Measurements from ENCODE around the gene PALLD.

PALLD gene

DNA sequence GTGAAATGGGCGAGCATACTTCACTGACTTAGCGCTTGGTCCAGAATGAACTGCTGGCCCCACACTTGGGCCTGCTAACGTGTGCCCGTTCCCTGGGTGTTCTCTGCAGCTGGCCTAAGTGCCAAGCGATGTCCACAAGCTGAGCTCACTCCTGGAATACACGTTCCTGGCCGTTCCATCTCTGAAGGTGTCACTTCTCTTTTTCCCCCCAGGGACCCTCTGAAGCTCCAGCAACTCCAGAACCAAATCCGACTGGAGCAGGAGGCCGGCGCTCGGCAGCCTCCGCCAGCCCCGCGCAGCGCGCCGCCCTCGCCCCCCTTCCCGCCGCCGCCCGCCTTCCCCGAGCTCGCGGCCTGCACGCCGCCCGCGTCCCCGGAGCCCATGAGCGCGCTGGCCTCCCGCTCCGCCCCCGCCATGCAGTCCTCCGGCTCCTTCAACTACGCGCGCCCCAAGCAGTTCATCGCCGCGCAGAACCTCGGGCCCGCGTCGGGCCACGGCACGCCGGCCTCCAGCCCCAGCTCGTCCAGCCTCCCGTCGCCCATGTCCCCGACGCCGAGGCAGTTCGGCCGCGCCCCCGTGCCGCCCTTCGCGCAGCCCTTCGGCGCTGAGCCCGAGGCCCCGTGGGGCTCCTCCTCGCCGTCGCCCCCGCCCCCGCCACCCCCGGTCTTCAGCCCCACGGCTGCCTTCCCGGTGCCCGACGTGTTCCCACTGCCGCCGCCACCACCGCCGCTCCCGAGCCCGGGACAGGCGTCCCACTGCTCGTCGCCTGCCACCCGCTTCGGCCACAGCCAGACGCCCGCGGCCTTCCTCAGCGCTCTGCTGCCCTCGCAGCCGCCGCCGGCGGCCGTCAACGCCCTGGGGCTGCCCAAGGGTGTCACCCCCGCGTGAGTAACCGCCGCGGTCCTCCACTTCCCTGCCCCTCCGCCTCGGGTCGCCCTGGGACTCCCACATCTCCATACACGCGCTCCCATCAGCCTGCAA is 380.9 kb downstream of the PALLD start:
- DNase-seq (ENCODE audit: low spot score) = no peak

- DNase-seq (ENCODE audit: low spot score) = no peak
These were observed 381.8 kb downstream of the PALLD start for GRCh38 chr4:168878623-168879022.

DNA sequence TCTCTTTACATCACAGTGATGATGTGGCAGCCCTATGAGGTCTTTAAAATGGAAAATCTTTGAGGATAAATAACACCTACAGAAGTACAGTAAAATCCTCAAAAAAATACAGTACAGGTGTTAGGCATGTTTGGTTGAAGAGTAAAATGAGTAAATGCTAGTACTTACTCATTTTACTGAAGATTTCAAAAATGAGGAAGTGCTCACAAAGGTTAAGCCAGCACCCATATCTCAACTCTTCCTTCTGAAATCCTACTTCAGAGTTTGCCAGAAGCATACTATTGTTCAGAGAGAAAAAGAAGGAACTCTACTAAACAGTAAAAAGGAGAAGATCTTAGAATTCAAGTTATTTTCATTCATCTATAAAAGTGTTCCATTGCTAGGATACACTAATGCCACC is 382.3 kb downstream of the PALLD start:
- no peak for DNase-seq (ENCODE audit: low spot score)

DNA sequence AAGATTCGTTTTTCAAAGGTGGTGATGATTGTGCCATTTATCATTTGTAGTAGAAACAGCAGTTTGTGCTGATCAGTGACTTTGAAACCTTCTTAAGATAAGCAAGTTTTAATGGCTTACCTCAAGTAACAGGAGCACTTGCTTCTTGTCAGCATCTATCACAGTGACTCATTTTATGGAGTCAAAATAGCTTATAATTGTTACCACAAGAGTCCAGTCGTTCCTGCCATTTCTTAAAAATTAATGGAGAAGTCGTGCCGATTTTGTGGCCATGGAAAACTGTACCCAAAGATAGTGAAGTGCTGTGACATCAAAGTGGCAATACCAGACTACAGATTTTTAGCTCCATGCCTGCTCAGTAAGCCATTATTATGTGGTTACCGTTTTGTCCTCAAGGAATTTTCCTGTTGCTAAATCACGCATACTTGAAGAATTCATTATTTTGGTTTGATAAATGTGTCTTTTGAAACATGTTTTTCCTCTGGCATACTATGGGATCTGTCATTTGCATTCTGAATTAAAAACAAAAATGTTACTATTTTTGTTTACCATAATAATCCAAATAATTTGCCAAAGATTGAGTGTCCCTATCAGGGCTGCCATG is 383.3 kb downstream of the PALLD start:
- DNase-seq (ENCODE audit: low spot score) = no peak

- DNase-seq (ENCODE audit: low spot score) = no peak
These were observed 384.2 kb downstream of the PALLD start for GRCh38 chr4:168880811-168881595.

GRCh38 chr4:168881781-168882420 is 385.0 kb downstream of the PALLD start:
- no peak for DNase-seq (ENCODE audit: low spot score)

DNA sequence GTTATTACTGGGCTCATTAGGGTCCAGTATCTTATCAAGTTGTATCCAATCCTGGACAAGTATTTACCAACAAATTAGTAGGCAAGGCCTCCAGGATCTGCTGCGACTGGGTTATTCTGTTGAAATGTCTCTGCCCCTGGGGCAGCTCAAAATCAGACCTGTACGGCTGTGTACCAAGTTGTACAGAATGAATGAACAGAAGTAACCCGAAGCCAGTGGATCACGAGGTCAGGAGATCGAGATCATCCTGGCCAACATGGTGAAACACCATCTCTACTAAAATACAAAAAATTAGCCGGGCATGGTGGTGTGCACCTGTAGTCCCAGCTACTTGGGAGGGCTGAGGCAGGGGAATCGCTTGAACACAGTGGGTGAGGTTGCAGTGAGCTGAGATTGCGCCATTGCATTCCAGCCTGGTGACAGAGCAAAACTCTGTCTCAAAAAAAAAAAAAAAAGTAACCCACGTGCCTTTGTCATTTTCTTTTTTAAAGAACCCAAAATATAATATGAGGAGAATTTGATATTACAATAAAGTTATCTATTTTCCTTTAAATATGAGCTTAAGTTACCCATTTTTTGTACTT is 385.9 kb downstream of the PALLD start:
- DNase-seq (ENCODE audit: low spot score) = no peak

- no peak for DNase-seq (ENCODE audit: low spot score)
These were observed 386.7 kb downstream of the PALLD start for GRCh38 chr4:168883513-168883912.

- DNase-seq (ENCODE audit: low spot score) = no peak
These were observed 387.6 kb downstream of the PALLD start for GRCh38 chr4:168884251-168885124.

DNA sequence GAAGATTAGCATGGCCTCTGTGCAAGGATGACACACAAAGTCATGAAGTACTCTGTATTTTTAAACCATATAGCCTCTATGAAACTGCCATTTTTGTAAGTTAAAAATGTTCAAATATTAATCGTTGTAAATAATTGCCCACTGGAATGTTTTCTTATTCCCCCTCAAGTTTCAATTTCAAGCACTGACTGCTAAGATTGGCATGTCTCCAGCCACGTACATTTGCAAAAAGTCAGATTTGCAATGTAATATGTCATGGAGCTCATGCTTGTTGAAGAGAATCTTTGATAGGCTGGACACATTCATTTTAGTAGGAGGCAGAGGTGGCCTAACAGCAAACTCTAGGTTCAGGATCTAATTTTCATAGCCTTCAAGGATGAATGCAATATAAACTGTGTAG is 388.5 kb downstream of the PALLD start:
- DNase-seq (ENCODE audit: low spot score) = no peak

DNA sequence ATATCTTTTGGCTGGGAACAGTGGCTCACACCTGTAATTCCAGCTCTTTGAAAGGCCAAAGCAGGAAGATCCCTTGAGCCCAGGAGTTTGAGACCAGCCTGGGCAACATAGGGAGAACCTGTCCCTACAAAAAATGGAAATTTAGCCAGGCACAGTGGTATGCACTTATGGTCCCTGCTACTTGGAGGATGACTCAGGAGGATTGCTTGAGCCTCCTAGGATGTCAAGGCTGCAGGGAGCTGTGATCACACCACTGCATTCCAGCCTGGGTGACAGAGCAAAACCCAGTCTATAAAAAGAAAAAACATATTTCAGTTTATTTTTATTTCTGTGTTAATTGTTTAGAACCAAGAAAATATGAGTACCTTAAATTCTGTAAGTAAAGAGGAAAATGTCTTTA is 389.5 kb downstream of the PALLD start:
- DNase-seq (ENCODE audit: low spot score) = no peak

GRCh38 chr4:168887809-168888208 is 391.0 kb downstream of the PALLD start:
- DNase-seq (ENCODE audit: low spot score) = no peak

GRCh38 chr4:168888715-168889215 is 391.9 kb downstream of the PALLD start:
- DNase-seq (ENCODE audit: low spot score) = no peak

DNA sequence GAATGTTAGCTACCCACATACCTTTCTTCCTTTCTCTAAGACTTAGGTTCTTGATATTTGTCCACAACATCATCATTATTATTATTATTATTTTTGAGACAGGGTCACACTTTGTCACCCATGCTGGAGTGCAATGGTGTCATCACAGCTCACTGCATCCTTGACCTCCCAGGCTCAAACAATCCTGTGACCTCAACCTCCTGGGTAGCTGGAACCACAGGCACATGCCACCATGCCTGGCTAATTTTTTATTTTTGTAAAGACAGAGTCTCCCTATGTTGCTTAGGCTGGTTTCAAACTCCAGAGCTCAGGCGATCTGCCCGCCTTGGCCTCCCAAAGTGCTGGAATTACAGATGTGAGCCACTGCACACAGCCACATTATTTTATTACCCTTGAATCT is 394.2 kb downstream of the PALLD start:
- no peak for DNase-seq (ENCODE audit: low spot score)

GRCh38 chr4:168891688-168892087 is 394.8 kb downstream of the PALLD start:
- DNase-seq (ENCODE audit: low spot score) = no peak

- no peak for DNase-seq (ENCODE audit: low spot score)
These were observed 395.6 kb downstream of the PALLD start for GRCh38 chr4:168892475-168892874.

DNA sequence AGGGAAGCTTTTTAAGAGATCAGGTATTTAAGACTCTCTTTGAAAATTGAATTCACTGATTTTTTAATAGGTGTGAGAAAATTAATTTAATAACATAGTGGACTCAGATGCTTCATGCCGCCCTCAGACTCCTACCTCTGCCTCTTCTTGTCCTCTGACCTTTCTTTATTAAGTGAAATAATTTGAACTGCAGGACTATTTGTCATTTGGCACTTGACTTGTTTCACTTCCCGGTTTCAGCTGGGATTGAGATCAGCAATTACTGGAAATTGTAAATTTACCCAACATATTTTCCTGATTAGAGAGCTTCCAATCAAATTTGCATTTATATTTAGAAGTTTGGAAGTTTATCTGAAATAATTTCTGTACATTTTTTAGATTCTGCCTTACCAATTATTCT is 396.4 kb downstream of the PALLD start:
- no peak for DNase-seq (ENCODE audit: low spot score)

GRCh38 chr4:168893807-168894206 is 397.0 kb downstream of the PALLD start:
- DNase-seq (ENCODE audit: low spot score) = no peak

- no peak for DNase-seq (ENCODE audit: low spot score)
These were observed 403.2 kb downstream of the PALLD start for GRCh38 chr4:168900080-168900479.

- no peak for DNase-seq (ENCODE audit: low spot score)
These were observed 410.4 kb downstream of the PALLD start for GRCh38 chr4:168907119-168907698.
